HL-60 (cell line): ENCODE data around the gene H19.

Experiments used
- DNase-seq, 2 experiments: peaks; one replicate each; pipeline ENCODE4 v3.0.0-alpha.2; 2010 to 2020; ENCODE audit warnings: low read depth in 1 of 2, low spot score in 1 of 2
- H3K27ac ChIP-seq: fragments of 250-450 bp; sonication (Bioruptor Pico); replicated peaks from 2 replicates; pipeline ENCODE4 v1.5.1; 2020; ENCODE audit warnings: mild to moderate bottlenecking, moderate library complexity
- H3K27me3 ChIP-seq: fragments of 250-450 bp; sonication (Bioruptor Pico); 2 replicates; pipeline ENCODE4 v1.5.1; 2021; ENCODE audit warnings: mild to moderate bottlenecking, moderate library complexity; ENCODE audit not compliant: insufficient read depth, poor library complexity, severe bottlenecking
- H3K4me3 ChIP-seq: replicated peaks from 2 replicates; pipeline ENCODE4 v1.5.1; 2011; ENCODE audit warnings: mild to moderate bottlenecking, control low read depth, low read length; ENCODE audit not compliant: insufficient read depth
- GABPA ChIP-seq: IDR thresholded peaks from 2 replicates; pipeline ENCODE4 v1.6.1; 2012; ENCODE audit warnings: low read depth
- POLR2AphosphoS5 ChIP-seq: IDR thresholded peaks from 2 replicates; pipeline ENCODE4 v1.6.1; 2012; ENCODE audit warnings: low read depth
- SPI1 ChIP-seq: IDR thresholded peaks from 2 replicates; pipeline ENCODE4 v1.6.1; 2012; ENCODE audit warnings: low read depth, mild to moderate bottlenecking, borderline replicate concordance
- TF ChIP-seq, protein P1 (sequence below): IDR thresholded peaks from 2 replicates; pipeline ENCODE4 v1.6.1; 2012; ENCODE audit warnings: low read depth; ENCODE audit not compliant: insufficient replicate concordance
- TF ChIP-seq, protein P2 (sequence below): IDR thresholded peaks from one replicate; pipeline ENCODE4 v1.5.1; 2011; ENCODE audit warnings: low read length, control low read depth, inconsistent platforms; ENCODE audit not compliant: insufficient read depth

The H19 gene

DNA sequence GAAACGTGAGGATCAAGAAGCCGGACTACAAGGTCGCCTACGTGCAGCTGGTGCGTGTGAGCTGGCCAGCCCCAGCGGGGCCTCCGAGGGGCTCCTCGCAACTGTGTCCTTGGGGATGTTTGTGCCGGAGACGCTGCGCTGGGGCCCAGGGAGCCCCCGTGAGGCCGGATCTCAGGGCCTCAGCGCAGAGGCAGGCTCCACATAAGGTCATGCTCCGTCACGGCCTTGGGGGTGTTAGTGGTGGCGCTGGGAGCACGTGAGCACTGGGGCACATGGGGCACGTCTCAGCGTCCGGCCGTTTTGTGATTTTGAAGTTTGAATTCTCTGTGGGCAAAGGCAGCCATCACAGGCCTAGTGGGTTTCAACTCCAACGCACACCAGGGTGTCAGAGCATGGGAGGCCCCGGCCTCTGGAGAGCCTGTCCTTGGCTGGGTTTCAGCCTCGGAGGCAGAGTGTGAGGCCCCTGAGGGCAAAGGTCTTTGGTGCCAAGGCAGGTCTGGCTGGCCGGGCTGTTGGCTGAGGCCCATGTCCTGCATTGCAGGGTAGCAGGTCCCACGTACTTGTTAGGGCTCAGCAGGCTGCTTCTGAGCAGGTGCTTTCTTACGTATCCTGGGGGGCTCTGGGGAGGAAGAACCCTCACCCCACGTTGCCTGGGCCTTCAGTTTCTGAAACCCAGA, 44.7 kb downstream of the H19 start:
- Histone ChIP-seq H3K27me3 (no peaks in the 10 kb centered on the region), H3K27ac (no peak overlapping the region), H3K4me3 (no peak overlapping the region)
- DNase-seq = no peak
- TF ChIP-seq GABPA = no peak
- TF ChIP-seq, protein P1, sequence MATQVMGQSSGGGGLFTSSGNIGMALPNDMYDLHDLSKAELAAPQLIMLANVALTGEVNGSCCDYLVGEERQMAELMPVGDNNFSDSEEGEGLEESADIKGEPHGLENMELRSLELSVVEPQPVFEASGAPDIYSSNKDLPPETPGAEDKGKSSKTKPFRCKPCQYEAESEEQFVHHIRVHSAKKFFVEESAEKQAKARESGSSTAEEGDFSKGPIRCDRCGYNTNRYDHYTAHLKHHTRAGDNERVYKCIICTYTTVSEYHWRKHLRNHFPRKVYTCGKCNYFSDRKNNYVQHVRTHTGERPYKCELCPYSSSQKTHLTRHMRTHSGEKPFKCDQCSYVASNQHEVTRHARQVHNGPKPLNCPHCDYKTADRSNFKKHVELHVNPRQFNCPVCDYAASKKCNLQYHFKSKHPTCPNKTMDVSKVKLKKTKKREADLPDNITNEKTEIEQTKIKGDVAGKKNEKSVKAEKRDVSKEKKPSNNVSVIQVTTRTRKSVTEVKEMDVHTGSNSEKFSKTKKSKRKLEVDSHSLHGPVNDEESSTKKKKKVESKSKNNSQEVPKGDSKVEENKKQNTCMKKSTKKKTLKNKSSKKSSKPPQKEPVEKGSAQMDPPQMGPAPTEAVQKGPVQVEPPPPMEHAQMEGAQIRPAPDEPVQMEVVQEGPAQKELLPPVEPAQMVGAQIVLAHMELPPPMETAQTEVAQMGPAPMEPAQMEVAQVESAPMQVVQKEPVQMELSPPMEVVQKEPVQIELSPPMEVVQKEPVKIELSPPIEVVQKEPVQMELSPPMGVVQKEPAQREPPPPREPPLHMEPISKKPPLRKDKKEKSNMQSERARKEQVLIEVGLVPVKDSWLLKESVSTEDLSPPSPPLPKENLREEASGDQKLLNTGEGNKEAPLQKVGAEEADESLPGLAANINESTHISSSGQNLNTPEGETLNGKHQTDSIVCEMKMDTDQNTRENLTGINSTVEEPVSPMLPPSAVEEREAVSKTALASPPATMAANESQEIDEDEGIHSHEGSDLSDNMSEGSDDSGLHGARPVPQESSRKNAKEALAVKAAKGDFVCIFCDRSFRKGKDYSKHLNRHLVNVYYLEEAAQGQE = no peak
- no peak for TF ChIP-seq SPI1
- TF ChIP-seq, protein P2, sequence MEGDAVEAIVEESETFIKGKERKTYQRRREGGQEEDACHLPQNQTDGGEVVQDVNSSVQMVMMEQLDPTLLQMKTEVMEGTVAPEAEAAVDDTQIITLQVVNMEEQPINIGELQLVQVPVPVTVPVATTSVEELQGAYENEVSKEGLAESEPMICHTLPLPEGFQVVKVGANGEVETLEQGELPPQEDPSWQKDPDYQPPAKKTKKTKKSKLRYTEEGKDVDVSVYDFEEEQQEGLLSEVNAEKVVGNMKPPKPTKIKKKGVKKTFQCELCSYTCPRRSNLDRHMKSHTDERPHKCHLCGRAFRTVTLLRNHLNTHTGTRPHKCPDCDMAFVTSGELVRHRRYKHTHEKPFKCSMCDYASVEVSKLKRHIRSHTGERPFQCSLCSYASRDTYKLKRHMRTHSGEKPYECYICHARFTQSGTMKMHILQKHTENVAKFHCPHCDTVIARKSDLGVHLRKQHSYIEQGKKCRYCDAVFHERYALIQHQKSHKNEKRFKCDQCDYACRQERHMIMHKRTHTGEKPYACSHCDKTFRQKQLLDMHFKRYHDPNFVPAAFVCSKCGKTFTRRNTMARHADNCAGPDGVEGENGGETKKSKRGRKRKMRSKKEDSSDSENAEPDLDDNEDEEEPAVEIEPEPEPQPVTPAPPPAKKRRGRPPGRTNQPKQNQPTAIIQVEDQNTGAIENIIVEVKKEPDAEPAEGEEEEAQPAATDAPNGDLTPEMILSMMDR = no peak
- TF ChIP-seq POLR2AphosphoS5 = no peak

DNA sequence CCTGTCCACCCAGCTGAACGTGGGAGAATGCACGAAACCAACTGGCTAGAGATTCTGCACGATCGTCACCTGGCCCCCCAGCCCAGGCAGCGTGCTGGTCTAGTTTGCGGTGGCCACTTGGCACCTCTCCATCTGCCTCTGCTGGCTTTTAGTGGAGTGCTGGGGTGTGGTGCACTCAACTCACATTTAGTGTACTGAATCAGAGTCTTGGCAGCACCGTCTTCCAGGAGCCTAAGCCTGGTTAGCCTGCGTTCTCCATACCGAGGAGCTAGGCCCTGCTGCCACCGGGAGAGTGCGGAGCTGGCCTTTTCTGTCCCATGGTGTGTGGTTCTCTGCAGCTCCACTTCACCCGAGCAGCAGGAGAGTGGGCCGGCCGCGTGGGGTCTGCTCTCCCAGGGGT, 47.7 kb downstream of the H19 start:
- Histone ChIP-seq H3K27me3 (no peaks in the 10 kb centered on the region), H3K27ac (no peak overlapping the region), H3K4me3 (no peak overlapping the region)
- DNase-seq = no peak
- TF ChIP-seq, protein P1 = no peak
- TF ChIP-seq GABPA = no peak
- TF ChIP-seq SPI1 = no peak
- TF ChIP-seq POLR2AphosphoS5 = no peak
- TF ChIP-seq, protein P2 = no peak

DNA sequence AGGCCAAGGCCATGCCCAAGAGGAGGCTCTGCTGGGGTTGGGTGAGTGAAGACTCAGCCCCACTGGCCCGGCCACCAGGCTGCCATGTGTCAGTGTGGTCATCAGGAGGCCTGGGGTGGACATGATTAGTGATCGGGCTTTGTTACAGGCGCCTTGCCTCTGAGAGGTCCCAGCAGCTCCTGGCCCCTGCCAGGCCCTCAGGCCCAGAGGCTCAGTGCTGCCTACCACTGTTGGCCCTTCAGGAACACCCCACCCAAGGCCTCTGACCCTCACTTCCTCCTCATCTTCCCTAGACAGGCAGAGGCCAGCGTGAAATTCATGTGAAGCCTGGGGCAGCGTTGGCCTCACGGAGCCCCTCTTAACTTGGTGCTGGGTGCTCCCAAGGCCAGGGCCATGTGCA, 48.3 kb downstream of the H19 start:
- DNase-seq = no peak
- Histone ChIP-seq H3K4me3 (no peak overlapping the region), H3K27me3 (no peaks in the 10 kb centered on the region), H3K27ac (no peak overlapping the region)
- no peak for TF ChIP-seq SPI1
- TF ChIP-seq GABPA = no peak
- no peak for TF ChIP-seq POLR2AphosphoS5
- TF ChIP-seq, protein P1 = no peak
- TF ChIP-seq, protein P2 = no peak
